A204.1 (cell line): Measurements from ENCODE around the gene GTSE1.

Source experiments
- FAIRE-seq: peaks from 2 replicates; lab custom pipeline; 2012; peaks lifted over from hg19 to GRCh38; lab: Jason Lieb, UNC

GTSE1 gene

GRCh38 chr22:46366327-46366731 lies 69.7 kb downstream of the GTSE1 start:
- no peak for FAIRE-seq

GRCh38 chr22:46366801-46367706 lies 70.4 kb downstream of the GTSE1 start:
- no peak for FAIRE-seq

- no peak for FAIRE-seq
These were observed 71.1 kb downstream of the GTSE1 start for GRCh38 chr22:46367707-46368191.

GRCh38 chr22:46368422-46368821 lies 71.8 kb downstream of the GTSE1 start:
- no peak for FAIRE-seq

- no peak for FAIRE-seq
These were observed 72.4 kb downstream of the GTSE1 start for GRCh38 chr22:46368871-46369715.

- FAIRE-seq: no peak
These were observed 73.3 kb downstream of the GTSE1 start for GRCh38 chr22:46369716-46370583.

GRCh38 chr22:46370584-46371291 lies 74.1 kb downstream of the GTSE1 start:
- no peak for FAIRE-seq

GRCh38 chr22:46371623-46372226 lies 75.1 kb downstream of the GTSE1 start:
- FAIRE-seq: no peak

- no peak for FAIRE-seq
These were observed 76.0 kb downstream of the GTSE1 start for GRCh38 chr22:46372686-46373085.

- FAIRE-seq: no peak
These were observed 76.5 kb downstream of the GTSE1 start for GRCh38 chr22:46373159-46373558.

GRCh38 chr22:46373921-46374662 lies 77.4 kb downstream of the GTSE1 start:
- FAIRE-seq: no peak

GRCh38 chr22:46374663-46375474 lies 78.2 kb downstream of the GTSE1 start:
- no peak for FAIRE-seq

- FAIRE-seq: no peak
These were observed 79.4 kb downstream of the GTSE1 start for GRCh38 chr22:46376111-46376510.

- FAIRE-seq: no peak
These were observed 80.3 kb downstream of the GTSE1 start for GRCh38 chr22:46376908-46377524.

- FAIRE-seq: no peak
These were observed 81.1 kb downstream of the GTSE1 start for GRCh38 chr22:46377525-46378425.

- FAIRE-seq: no peak
These were observed 81.9 kb downstream of the GTSE1 start for GRCh38 chr22:46378426-46379065.
